Activated CD4-positive, alpha-beta memory T cell treated with anti-CD3 and anti-CD28 coated beads for 36 hours (primary cell): ENCODE results near the gene GSTT4. TPM values are rescaled to one million over a fixed set of nuclear protein-coding genes. Genes with fewer than 3 reads are reported as not detected.
"Not testable (repeated sequence)": the region's sequence is repeated elsewhere in the genome, so short reads cannot be mapped to it uniquely, and the experiment has no call there.

ENCODE experiments used
- CTCF ChIA-PET: fragments of 350-600 bp; sonication (Branson Sonifier 250); formaldehyde crosslinking; loops from one replicate; lab custom pipeline; 2021; ENCODE audit warnings: antibody characterized with exemption, inconsistent platforms; lab: Charles Lee
- POLR2A ChIA-PET: fragments of 350-600 bp; sonication (Branson Sonifier 250); formaldehyde crosslinking; loops from one replicate; lab custom pipeline; 2021; ENCODE audit warnings: antibody characterized with exemption; lab: Charles Lee
- DNase-seq: peaks from one replicate; pipeline ENCODE4 v3.0.0-alpha.2; 2020
- H3K27ac Mint-ChIP-seq: one replicate; pipeline ENCODE4 v1.8.0; 2021; ENCODE audit warnings: mixed read lengths
- H3K27me3 Mint-ChIP-seq: one replicate; pipeline ENCODE4 v1.8.0; 2021; ENCODE audit warnings: mixed read lengths
- H3K36me3 Mint-ChIP-seq: one replicate; pipeline ENCODE4 v1.8.0; 2021; ENCODE audit warnings: mixed read lengths
- H3K4me1 Mint-ChIP-seq: one replicate; pipeline ENCODE4 v1.8.0; 2021; ENCODE audit warnings: low read depth, mixed read lengths
- H3K4me3 Mint-ChIP-seq: one replicate; pipeline ENCODE4 v1.8.0; 2021; ENCODE audit warnings: mild to moderate bottlenecking, mixed read lengths
- H3K9me3 Mint-ChIP-seq: one replicate; pipeline ENCODE4 v1.8.0; 2021; ENCODE audit warnings: mixed read lengths
- intact Hi-C: fragments of 100-400 bp; cut with micrococcal nuclease; formaldehyde crosslinking; loops from one replicate; pipeline ENCODE4 v1.15.1; 2023
- total RNA-seq, 2 experiments: library from RNA; stranded (reverse); gene quantifications; one replicate each; pipeline ENCODE4 v1.2.3, GENCODE V29; 2021

GSTT4 gene
- total RNA-seq, 2 experiments from 2014 or later = not detected

GRCh38 chr22:23980567-23980966, 24.7 kb downstream of the GSTT4 start:
- H3K27ac Mint-ChIP-seq, H3K4me1 Mint-ChIP-seq, H3K4me3 Mint-ChIP-seq, H3K36me3 Mint-ChIP-seq, H3K9me3 Mint-ChIP-seq, CTCF ChIA-PET, DNase-seq, H3K27me3 Mint-ChIP-seq, POLR2A ChIA-PET: not testable (repeated sequence)
- intact Hi-C loops = loop anchor here (10.0 kb wide), 1 partner anchor 174 kb away; no protein-coding TSS in a partner anchor

- not testable (repeated sequence) for H3K4me3 Mint-ChIP-seq
Measured at GRCh38 chr22:23979557-23980240, 25.6 kb downstream of the GSTT4 start, which contains the start of gene GSTT2. TSS of gene GSTT2 (plus strand) at chr22:23980134.

DNA sequence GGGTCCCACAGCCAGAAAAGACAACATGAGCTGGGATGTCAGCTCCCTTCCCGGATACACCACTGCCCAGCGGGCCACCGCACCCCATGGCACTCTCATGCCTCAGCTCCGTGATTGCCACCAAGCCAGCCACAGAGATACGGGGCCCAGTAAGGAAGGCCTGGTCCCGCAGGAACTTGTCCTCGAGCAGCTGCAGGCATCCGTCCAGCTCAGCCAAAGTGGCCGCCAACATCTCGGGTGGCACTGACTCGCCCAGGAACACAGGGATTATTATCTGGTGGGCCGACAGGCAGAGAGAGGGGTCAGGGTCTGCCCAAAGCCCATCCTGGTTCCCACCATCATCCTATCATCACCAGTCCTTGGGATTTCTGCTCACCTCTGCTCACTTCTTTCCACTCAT, 27.9 kb downstream of the GSTT4 start:
- CTCF ChIA-PET, H3K4me1 Mint-ChIP-seq, H3K27ac Mint-ChIP-seq, H3K27me3 Mint-ChIP-seq, H3K36me3 Mint-ChIP-seq, POLR2A ChIA-PET, DNase-seq, H3K9me3 Mint-ChIP-seq, intact Hi-C loops, H3K4me3 Mint-ChIP-seq: not testable (repeated sequence)

More at GRCh38 chr22:23979557-23980240, 25.6 kb downstream of the GSTT4 start, which contains the start of gene GSTT2:
- H3K27ac Mint-ChIP-seq, H3K4me1 Mint-ChIP-seq, CTCF ChIA-PET, H3K36me3 Mint-ChIP-seq, DNase-seq, POLR2A ChIA-PET, H3K9me3 Mint-ChIP-seq, H3K27me3 Mint-ChIP-seq: not testable (repeated sequence)
- intact Hi-C loops = loop anchor here (10.0 kb wide), 1 partner anchor 175 kb away; no protein-coding TSS in a partner anchor

GRCh38 chr22:23974836-23975352, 30.4 kb downstream of the GSTT4 start:
- POLR2A ChIA-PET, H3K27me3 Mint-ChIP-seq, CTCF ChIA-PET, DNase-seq, H3K9me3 Mint-ChIP-seq, H3K27ac Mint-ChIP-seq, intact Hi-C loops, H3K4me3 Mint-ChIP-seq: not testable (repeated sequence)
- H3K4me1 Mint-ChIP-seq = peaks cover 19% of the 10 kb centered on the region
- peaks cover 17% of the 10 kb centered on the region for H3K36me3 Mint-ChIP-seq

DNA sequence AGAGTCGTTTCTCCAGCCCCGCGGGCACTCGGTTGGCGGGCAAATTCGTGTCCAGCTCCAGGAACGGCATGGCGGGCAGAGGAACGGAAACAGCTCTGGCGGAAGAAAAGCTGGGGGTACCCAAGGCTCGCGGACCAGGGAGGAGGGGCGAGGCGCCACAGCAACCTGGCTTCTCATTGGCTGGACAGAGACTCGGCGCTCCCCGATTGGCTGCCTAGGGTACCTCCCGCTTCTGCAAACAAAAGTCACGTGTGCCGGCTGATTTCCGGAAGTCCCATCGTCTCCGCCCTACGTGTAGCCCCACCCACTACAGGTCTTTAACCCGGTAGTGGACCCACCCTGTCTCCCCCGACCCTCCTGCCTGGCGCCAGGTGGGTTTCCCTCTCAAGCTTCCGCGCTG, 30.9 kb downstream of the GSTT4 start, which contains the start of gene DDT:
TSS of gene DDT (minus strand) at position 97 of the 400 bp plus-strand sequence. CDS start at position 70, 27 bp downstream.
- intact Hi-C loops, H3K27ac Mint-ChIP-seq, H3K4me3 Mint-ChIP-seq, CTCF ChIA-PET, POLR2A ChIA-PET, H3K27me3 Mint-ChIP-seq, H3K9me3 Mint-ChIP-seq, DNase-seq: not testable (repeated sequence)
- H3K36me3 Mint-ChIP-seq = peaks cover 20% of the 10 kb centered on the region
- H3K4me1 Mint-ChIP-seq = peaks cover 23% of the 10 kb centered on the region

DNA sequence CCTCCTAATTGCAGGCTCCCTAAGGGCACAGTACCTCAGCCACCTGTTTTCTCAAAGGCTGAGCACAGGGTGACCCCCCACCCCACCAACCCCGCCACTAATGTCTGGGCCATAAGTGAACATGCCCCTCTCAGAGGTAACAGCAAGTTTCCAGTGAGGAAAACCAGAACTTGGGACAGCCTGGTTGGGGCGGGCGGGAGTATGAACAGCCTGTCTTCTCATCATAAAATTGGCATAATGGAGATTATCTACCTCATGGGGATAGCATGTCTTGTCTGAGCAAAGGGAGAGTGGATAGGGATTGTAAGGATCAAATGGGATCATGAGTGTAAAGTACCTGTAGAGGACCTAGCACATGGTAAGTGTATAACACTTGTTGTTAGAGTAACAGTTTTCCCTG, 33.3 kb downstream of the GSTT4 start:
- H3K4me3 Mint-ChIP-seq, POLR2A ChIA-PET, H3K27me3 Mint-ChIP-seq, intact Hi-C loops, DNase-seq, H3K9me3 Mint-ChIP-seq, CTCF ChIA-PET, H3K27ac Mint-ChIP-seq: not testable (repeated sequence)
- Mint-ChIP-seq H3K36me3 (peaks cover 20% of the 10 kb centered on the region), H3K4me1 (peaks cover 28% of the 10 kb centered on the region)

GRCh38 chr22:23970816-23971486, 34.3 kb downstream of the GSTT4 start:
- ChIA-PET CTCF (interaction anchor here (1.2 kb wide), 1 partner anchor 77 kb away, joined by 5 read pairs; the partner anchor contains the start of gene MIF), POLR2A (no interaction called here)
- Mint-ChIP-seq H3K4me3 (no peak overlapping the region), H3K36me3 (peaks cover 20% of the 10 kb centered on the region), H3K27me3 (no peaks in the 10 kb centered on the region), H3K4me1 (peaks cover 28% of the 10 kb centered on the region), H3K27ac (no peak overlapping the region), H3K9me3 (no peaks in the 10 kb centered on the region)
- no peak for DNase-seq
- intact Hi-C loops = no loop called here

DNA sequence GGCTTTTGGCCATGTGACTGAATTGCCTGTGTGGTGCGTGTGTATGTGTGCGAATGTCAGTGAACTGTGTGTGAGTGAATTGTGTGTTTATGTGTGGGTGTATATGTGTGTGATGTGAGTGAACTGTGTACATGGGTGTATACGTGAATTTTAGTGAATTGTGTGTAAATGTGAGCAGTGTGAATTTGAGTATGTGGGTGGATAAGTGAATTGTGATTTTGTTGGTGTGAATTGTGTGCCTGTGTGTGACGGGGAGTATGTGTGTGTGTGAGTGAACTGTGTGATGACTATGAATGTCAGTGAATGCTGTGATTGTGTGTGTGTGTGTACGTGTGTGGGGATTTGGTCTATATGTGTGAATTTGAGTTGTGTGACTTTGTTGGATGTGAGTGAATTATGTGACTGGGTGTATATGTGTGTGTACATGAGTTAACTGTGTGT, 35.0 kb downstream of the GSTT4 start:
- H3K27ac Mint-ChIP-seq = peak overlapping the region; percentile 0
- ChIA-PET CTCF (no interaction called here), POLR2A (no interaction called here)
- no peak for DNase-seq
- peaks cover 28% of the 10 kb centered on the region for H3K4me1 Mint-ChIP-seq
- H3K9me3 Mint-ChIP-seq = no peaks in the 10 kb centered on the region
- peaks cover 20% of the 10 kb centered on the region for H3K36me3 Mint-ChIP-seq
- no peaks in the 10 kb centered on the region for H3K27me3 Mint-ChIP-seq
- peak overlapping the region; percentile 1 for H3K4me3 Mint-ChIP-seq
- intact Hi-C loops = no loop called here

DNA sequence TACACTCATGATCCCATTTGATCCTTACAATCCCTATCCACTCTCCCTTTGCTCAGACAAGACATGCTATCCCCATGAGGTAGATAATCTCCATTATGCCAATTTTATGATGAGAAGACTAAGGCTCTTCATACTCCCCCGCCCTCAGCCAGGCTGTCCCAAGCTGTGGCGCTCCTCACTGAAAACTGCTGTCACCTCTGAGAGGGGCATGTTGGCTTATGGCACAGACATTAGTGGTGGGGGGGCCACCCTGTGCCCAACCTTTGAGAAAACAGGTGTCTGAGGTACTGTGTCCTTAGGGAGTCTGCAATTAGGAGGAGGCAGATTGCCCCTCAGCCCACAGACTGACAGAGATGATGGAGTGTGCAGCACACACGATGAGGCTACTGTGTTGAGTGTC, 36.2 kb downstream of the GSTT4 start:
- H3K27me3 Mint-ChIP-seq = no peaks in the 10 kb centered on the region
- H3K27ac Mint-ChIP-seq = no peak overlapping the region
- no peak for DNase-seq
- peaks cover 28% of the 10 kb centered on the region for H3K4me1 Mint-ChIP-seq
- intact Hi-C loops = no loop called here
- ChIA-PET POLR2A (no interaction called here), CTCF (no interaction called here)
- H3K4me3 Mint-ChIP-seq = no peak overlapping the region
- H3K9me3 Mint-ChIP-seq = no peaks in the 10 kb centered on the region
- H3K36me3 Mint-ChIP-seq = peaks cover 20% of the 10 kb centered on the region

- H3K9me3 Mint-ChIP-seq, intact Hi-C loops, H3K4me3 Mint-ChIP-seq, DNase-seq, POLR2A ChIA-PET, H3K27me3 Mint-ChIP-seq, H3K27ac Mint-ChIP-seq, CTCF ChIA-PET: not testable (repeated sequence)
- Mint-ChIP-seq H3K4me1 (peaks cover 23% of the 10 kb centered on the region), H3K36me3 (peaks cover 16% of the 10 kb centered on the region)
Measured at GRCh38 chr22:23966568-23966967, 38.7 kb downstream of the GSTT4 start, which contains the start of gene DDTL. TSS of gene DDTL (plus strand) at chr22:23966888. CDS start at chr22:23966915, 27 bp downstream.

DNA sequence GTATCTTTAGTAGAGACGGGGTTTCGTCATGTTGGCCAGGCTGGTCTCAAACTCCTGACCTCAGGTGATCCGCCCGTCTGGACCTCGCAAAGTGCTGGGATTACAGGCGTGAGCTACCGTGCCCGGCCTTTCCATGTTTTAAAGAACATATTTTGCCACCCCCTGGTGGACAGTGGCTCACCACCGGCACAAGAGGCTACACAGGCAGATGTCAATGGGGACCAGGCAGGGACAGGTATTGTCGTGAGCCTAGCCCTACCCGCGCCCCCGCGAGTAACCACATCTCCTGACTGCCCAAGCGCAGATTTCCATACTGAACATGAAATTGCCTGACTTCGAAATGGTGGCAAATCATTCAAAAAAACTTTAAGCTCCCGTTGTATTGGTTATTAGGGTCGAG, 39.2 kb downstream of the GSTT4 start:
- intact Hi-C loops, H3K9me3 Mint-ChIP-seq, DNase-seq, CTCF ChIA-PET, H3K27ac Mint-ChIP-seq, POLR2A ChIA-PET, H3K4me3 Mint-ChIP-seq, H3K27me3 Mint-ChIP-seq: not testable (repeated sequence)
- peaks cover 12% of the 10 kb centered on the region for H3K36me3 Mint-ChIP-seq
- peaks cover 20% of the 10 kb centered on the region for H3K4me1 Mint-ChIP-seq

- H3K9me3 Mint-ChIP-seq, POLR2A ChIA-PET, DNase-seq, intact Hi-C loops, H3K27me3 Mint-ChIP-seq, H3K27ac Mint-ChIP-seq, H3K4me1 Mint-ChIP-seq, CTCF ChIA-PET, H3K36me3 Mint-ChIP-seq, H3K4me3 Mint-ChIP-seq: not testable (repeated sequence)
Measured at GRCh38 chr22:23961084-23961771, 44.0 kb downstream of the GSTT4 start, which contains the start of gene GSTT2B. TSS of gene GSTT2B (minus strand) at chr22:23961195. CDS start at chr22:23961131, 64 bp downstream.
